HepG2 (cell line): ENCODE measurements around the gene EBF4. TPM values are rescaled to one million over a fixed set of nuclear protein-coding genes. Genes with fewer than 3 reads are reported as not detected.

Source experiments
- AGO2 ChIP-seq: fragments of 200-400 bp; formaldehyde crosslinking; optimal IDR thresholded peaks from 2 replicates; pipeline ENCODE3; 2017; ENCODE audit warnings: mild to moderate bottlenecking, low read depth, low read length, moderate library complexity
- CCDC6 ChIP-seq: sonication (generic); formaldehyde crosslinking; IDR thresholded peaks from 2 replicates; pipeline ENCODE4 v1.8.1; 2022; ENCODE audit warnings: mild to moderate bottlenecking, missing genetic modification reagents, moderate library complexity
- CENPX ChIP-seq: sonication (generic); formaldehyde crosslinking; IDR thresholded peaks from 2 replicates; pipeline ENCODE4 v1.9.0; 2021; ENCODE audit warnings: mild to moderate bottlenecking, missing genetic modification reagents, moderate library complexity
- DR1 ChIP-seq: sonication (generic); formaldehyde crosslinking; IDR thresholded peaks from 2 replicates; pipeline ENCODE4 v1.8.0; 2021; ENCODE audit warnings: mild to moderate bottlenecking, missing genetic modification reagents, inconsistent platforms
- GATAD2A ChIP-seq: IDR thresholded peaks from 2 replicates; pipeline ENCODE4 v1.6.1; 2016
- GFI1 ChIP-seq: sonication (generic); formaldehyde crosslinking; IDR thresholded peaks from 2 replicates; pipeline ENCODE4 v1.5.0; 2020; ENCODE audit warnings: missing genetic modification reagents, mild to moderate bottlenecking, borderline replicate concordance
- IRX3 ChIP-seq: sonication (generic); formaldehyde crosslinking; IDR thresholded peaks from 2 replicates; pipeline ENCODE4 v1.8.1; 2023; ENCODE audit warnings: mild to moderate bottlenecking, low read depth, missing genetic modification reagents, borderline replicate concordance
- KLF9 ChIP-seq: IDR thresholded peaks from 2 replicates; pipeline ENCODE4 v1.6.1; 2016; ENCODE audit warnings: low read depth
- MTF1 ChIP-seq: sonication (generic); formaldehyde crosslinking; IDR thresholded peaks from 2 replicates; pipeline ENCODE4 v1.5.0; 2020; ENCODE audit warnings: missing genetic modification reagents
- NFE2 ChIP-seq: sonication (generic); formaldehyde crosslinking; IDR thresholded peaks from 2 replicates; pipeline ENCODE4 v1.4.0; 2020; ENCODE audit warnings: missing genetic modification reagents
- RARA ChIP-seq: IDR thresholded peaks from 2 replicates; pipeline ENCODE4 v1.6.1; 2016; ENCODE audit warnings: missing genetic modification reagents, missing compliant biosample characterization
- RFXANK ChIP-seq: IDR thresholded peaks from 2 replicates; pipeline ENCODE4 v1.6.1; 2016
- SCMH1 ChIP-seq: sonication (generic); formaldehyde crosslinking; IDR thresholded peaks from 2 replicates; pipeline ENCODE4 v1.9.0; 2021; ENCODE audit warnings: missing genetic modification reagents, mild to moderate bottlenecking, borderline replicate concordance
- SMARCC2 ChIP-seq: fragments of 450-650 bp; IDR thresholded peaks from 2 replicates; pipeline ENCODE4 v1.6.1; 2017; ENCODE audit warnings: antibody characterized with exemption, mild to moderate bottlenecking
- SNRNP70 ChIP-seq: fragments of 200-400 bp; formaldehyde crosslinking; IDR thresholded peaks from 2 replicates; pipeline ENCODE4 v1.6.1; 2017; ENCODE audit warnings: mild to moderate bottlenecking, low read depth, low read length, moderate library complexity
- ZNF207 ChIP-seq: fragments of 450-650 bp; IDR thresholded peaks from 2 replicates; pipeline ENCODE4 v1.6.1; 2016; ENCODE audit warnings: antibody characterized with exemption, borderline replicate concordance
- ZNF354B ChIP-seq: sonication (generic); formaldehyde crosslinking; IDR thresholded peaks from 2 replicates; pipeline ENCODE4 v1.8.0; 2022; ENCODE audit warnings: mild to moderate bottlenecking, missing genetic modification reagents
- ZNF616 ChIP-seq: sonication (generic); formaldehyde crosslinking; IDR thresholded peaks from 2 replicates; pipeline ENCODE4 v1.5.0; 2020; ENCODE audit warnings: low read depth, mild to moderate bottlenecking, missing genetic modification reagents
- ZNF709 ChIP-seq: sonication (generic); formaldehyde crosslinking; IDR thresholded peaks from 2 replicates; pipeline ENCODE4 v1.5.0; 2020; ENCODE audit warnings: mild to moderate bottlenecking, missing genetic modification reagents
- ZNF766 ChIP-seq: sonication (generic); formaldehyde crosslinking; IDR thresholded peaks from 2 replicates; pipeline ENCODE4 v1.5.0; 2020; ENCODE audit warnings: missing genetic modification reagents, borderline replicate concordance
- ZNF816 ChIP-seq: sonication (generic); formaldehyde crosslinking; IDR thresholded peaks from 2 replicates; pipeline ENCODE4 v1.8.0; 2022; ENCODE audit warnings: missing genetic modification reagents, mild to moderate bottlenecking, borderline replicate concordance
- ZNF891 ChIP-seq: sonication (generic); formaldehyde crosslinking; IDR thresholded peaks from 2 replicates; pipeline ENCODE4 v1.5.0; 2020; ENCODE audit warnings: mild to moderate bottlenecking, missing genetic modification reagents
- ZSCAN21 ChIP-seq: sonication (generic); formaldehyde crosslinking; IDR thresholded peaks from 2 replicates; pipeline ENCODE4 v1.8.0; 2022; ENCODE audit warnings: mild to moderate bottlenecking, missing genetic modification reagents, moderate library complexity, borderline replicate concordance
- ZSCAN25 ChIP-seq: sonication (generic); formaldehyde crosslinking; IDR thresholded peaks from 2 replicates; pipeline ENCODE4 v1.8.0; 2022; ENCODE audit warnings: mild to moderate bottlenecking, missing genetic modification reagents
- polyA plus RNA-seq, 8 experiments: library from polyadenylated mRNA; depleted of rRNA in 3 of 8; stranded (reverse) in 7 of 8; unstranded in 1 of 8; fragments of >200 nt; fragmentation: Illumina TruSeq in 4 of 8; extraction: Trizol in 4 of 8; gene quantifications; 2 replicates each; pipeline versions ENCODE4 v1.2.1 to v1.2.3, GENCODE V29; 2011 to 2016; ENCODE audit warnings: low read depth in 4 of 8, missing spikeins in 1 of 8, mixed read lengths in 1 of 8; ENCODE audit not compliant: insufficient read depth in 1 of 8
- total RNA-seq, 5 experiments: library from RNA; depleted of rRNA; stranded (reverse); fragments of >200 nt; fragmentation: Illumina TruSeq; extraction: Trizol; gene quantifications; 2 replicates each; pipeline ENCODE4 v1.2.3, GENCODE V29; 2016; ENCODE audit warnings: low read depth in 1 of 5
- TF ChIP-seq, protein P1 (sequence below): sonication (generic); formaldehyde crosslinking; IDR thresholded peaks from 2 replicates; pipeline ENCODE4 v1.4.0; 2020; ENCODE audit warnings: missing genetic modification reagents
- TF ChIP-seq, protein P2 (sequence below): sonication (generic); formaldehyde crosslinking; IDR thresholded peaks from 2 replicates; pipeline ENCODE4 v1.8.1; 2023; ENCODE audit warnings: mild to moderate bottlenecking, missing genetic modification reagents, borderline replicate concordance
- TF ChIP-seq, protein P3 (sequence below): sonication (generic); formaldehyde crosslinking; IDR thresholded peaks from 2 replicates; pipeline ENCODE4 v1.5.1; 2020; ENCODE audit warnings: missing genetic modification reagents, mild to moderate bottlenecking, borderline replicate concordance

Gene EBF4
- total and polyA plus RNA-seq, 2 of the 13 experiments (the other 11 are each of a cell fraction or from before 2014, with no cell fraction given): 0.84 to 2.2 TPM

DNA sequence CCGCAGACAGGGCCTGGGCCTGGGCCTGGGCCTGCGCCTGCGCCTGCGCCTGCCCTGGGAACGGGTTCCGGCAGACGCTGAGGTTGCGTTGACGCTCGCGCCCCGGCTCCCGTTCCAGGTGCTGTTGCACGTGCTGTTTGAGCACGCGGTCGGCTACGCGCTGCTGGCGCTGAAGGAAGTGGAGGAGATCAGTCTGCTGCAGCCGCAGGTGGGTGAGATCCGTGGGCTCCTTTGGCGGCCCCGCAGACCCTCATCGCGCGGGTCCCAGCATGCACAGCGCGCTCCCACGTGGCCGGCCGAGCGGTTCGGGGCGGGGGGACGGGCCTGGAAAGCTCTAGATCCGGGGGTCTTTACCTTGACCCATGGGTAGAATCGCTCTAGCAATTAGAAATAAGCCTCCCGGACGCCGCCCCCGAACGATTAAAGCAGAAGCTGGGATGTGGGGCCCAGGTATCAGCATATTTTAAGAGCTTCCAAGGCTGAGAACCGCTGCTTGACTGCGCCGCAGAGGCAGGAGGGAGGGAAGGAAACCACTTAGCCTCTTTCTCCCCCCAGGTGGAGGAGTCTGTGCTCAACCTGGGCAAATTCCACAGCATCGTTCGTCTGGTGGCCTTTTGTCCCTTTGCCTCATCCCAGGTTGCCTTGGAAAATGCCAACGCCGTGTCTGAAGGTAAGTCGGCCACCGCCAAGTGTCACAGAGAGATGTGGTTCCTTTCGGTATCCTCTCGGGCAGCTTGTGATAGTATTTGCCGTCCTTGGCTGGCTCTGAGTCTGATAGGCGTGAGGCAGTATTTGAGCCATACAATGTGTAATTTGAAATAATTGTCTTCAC lies 39.6 kb upstream of the EBF4 start (continued):
- TF ChIP-seq ZNF354B (CRISPR knock-in tag): no peak
- peak; percentile 94 for TF ChIP-seq ZNF709 (CRISPR knock-in tag)
- 0 out of 2 replicates have a peak, but pooled peaks have one; percentile 79 for TF ChIP-seq DR1 (CRISPR knock-in tag)
- no peak for TF ChIP-seq SCMH1 (CRISPR knock-in tag)
- peak; percentile 87 for TF ChIP-seq IRX3 (CRISPR knock-in tag)
- no peak for TF ChIP-seq SMARCC2
- peak; percentile 28; the same call in 1 of the 2 replicates for TF ChIP-seq ZSCAN25 (CRISPR knock-in tag)
- no peak for TF ChIP-seq CENPX
- no peak for TF ChIP-seq ZNF207
- peak; percentile 28; the same call in 1 of the 2 replicates for TF ChIP-seq KLF9 (CRISPR knock-in tag)
- no peak for TF ChIP-seq RARA
- TF ChIP-seq NFE2 (CRISPR knock-in tag): no peak
- peak; percentile 62; the same call in 1 of the 2 replicates for TF ChIP-seq GFI1 (CRISPR knock-in tag)
- no peak; the same call in 1 of the 2 replicates for TF ChIP-seq MTF1 (CRISPR knock-in tag)
- 0 out of 2 replicates have a peak, but pooled peaks have one; percentile 76 for TF ChIP-seq CCDC6 (CRISPR knock-in tag)
- TF ChIP-seq AGO2: peak; percentile 99
- peak; percentile 82 for TF ChIP-seq ZNF891 (CRISPR knock-in tag)
- 0 out of 2 replicates have a peak, but pooled peaks have one; percentile 12 for TF ChIP-seq ZNF616 (CRISPR knock-in tag)
- 0 out of 2 replicates have a peak, but pooled peaks have one; percentile 62 for TF ChIP-seq RFXANK (CRISPR knock-in tag)
- TF ChIP-seq ZSCAN21 (CRISPR knock-in tag): peak; percentile 98
- TF ChIP-seq, protein P1, sequence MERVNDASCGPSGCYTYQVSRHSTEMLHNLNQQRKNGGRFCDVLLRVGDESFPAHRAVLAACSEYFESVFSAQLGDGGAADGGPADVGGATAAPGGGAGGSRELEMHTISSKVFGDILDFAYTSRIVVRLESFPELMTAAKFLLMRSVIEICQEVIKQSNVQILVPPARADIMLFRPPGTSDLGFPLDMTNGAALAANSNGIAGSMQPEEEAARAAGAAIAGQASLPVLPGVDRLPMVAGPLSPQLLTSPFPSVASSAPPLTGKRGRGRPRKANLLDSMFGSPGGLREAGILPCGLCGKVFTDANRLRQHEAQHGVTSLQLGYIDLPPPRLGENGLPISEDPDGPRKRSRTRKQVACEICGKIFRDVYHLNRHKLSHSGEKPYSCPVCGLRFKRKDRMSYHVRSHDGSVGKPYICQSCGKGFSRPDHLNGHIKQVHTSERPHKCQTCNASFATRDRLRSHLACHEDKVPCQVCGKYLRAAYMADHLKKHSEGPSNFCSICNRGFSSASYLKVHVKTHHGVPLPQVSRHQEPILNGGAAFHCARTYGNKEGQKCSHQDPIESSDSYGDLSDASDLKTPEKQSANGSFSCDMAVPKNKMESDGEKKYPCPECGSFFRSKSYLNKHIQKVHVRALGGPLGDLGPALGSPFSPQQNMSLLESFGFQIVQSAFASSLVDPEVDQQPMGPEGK (CRISPR knock-in tag): peak; percentile 39; the same call in 1 of the 2 replicates
- TF ChIP-seq ZNF816 (CRISPR knock-in tag): peak; percentile 99
- TF ChIP-seq ZNF766 (CRISPR knock-in tag): no peak; the same call in 1 of the 2 replicates
- TF ChIP-seq SNRNP70: peak; percentile 83; the same call in 1 of the 2 replicates
- TF ChIP-seq, protein P2, sequence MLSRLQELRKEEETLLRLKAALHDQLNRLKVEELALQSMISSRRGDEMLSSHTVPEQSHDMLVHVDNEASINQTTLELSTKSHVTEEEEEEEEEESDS (CRISPR knock-in tag): no peak; the same call in 1 of the 2 replicates
- peak; percentile 12; the same call in 1 of the 2 replicates for TF ChIP-seq GATAD2A
- TF ChIP-seq, protein P3, sequence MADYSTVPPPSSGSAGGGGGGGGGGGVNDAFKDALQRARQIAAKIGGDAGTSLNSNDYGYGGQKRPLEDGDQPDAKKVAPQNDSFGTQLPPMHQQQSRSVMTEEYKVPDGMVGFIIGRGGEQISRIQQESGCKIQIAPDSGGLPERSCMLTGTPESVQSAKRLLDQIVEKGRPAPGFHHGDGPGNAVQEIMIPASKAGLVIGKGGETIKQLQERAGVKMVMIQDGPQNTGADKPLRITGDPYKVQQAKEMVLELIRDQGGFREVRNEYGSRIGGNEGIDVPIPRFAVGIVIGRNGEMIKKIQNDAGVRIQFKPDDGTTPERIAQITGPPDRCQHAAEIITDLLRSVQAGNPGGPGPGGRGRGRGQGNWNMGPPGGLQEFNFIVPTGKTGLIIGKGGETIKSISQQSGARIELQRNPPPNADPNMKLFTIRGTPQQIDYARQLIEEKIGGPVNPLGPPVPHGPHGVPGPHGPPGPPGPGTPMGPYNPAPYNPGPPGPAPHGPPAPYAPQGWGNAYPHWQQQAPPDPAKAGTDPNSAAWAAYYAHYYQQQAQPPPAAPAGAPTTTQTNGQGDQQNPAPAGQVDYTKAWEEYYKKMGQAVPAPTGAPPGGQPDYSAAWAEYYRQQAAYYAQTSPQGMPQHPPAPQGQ (CRISPR knock-in tag): peak; percentile 11; the same call in 1 of the 2 replicates
